Esophagus squamous epithelium (tissue), 4 donors: ENCODE data around the gene GSTM3. TPM values are rescaled to one million over a fixed set of nuclear protein-coding genes. Genes with fewer than 3 reads are reported as not detected.

Experiments used
- total RNA-seq, 4 donors: library from RNA; depleted of rRNA; stranded (reverse); fragments of >200 nt; gene quantifications; one replicate each; pipeline ENCODE4 v1.1.0, GENCODE V29; 2016

Gene GSTM3
- total RNA-seq, 4 donors from 2014 or later: 86.2 to 273 (median 150) TPM

Other genes with a start within 250 kb of the GSTM3 start
- 10 to 100 TPM in 1 of 4 donors, 1 to 10 TPM in 3; 3.1 to 12.7 (median 7.3) TPM for gene CYB561D1, start 246.9 kb downstream of the GSTM3 start, total RNA-seq
- gene AMIGO1, start 231.3 kb downstream of the GSTM3 start, total RNA-seq: 1 to 10 TPM in 2 of 4 donors, under 1 TPM in 2; 0.45 to 2.7 (median 1.8) TPM
- not detected for gene GPR61, start 201.2 kb downstream of the GSTM3 start, total RNA-seq
- 10 to 100 TPM in 3 of 4 donors, 1 to 10 TPM in 1; 8.2 to 15.1 (median 11.6) TPM for gene GNAI3, start 192.4 kb downstream of the GSTM3 start, total RNA-seq
- not detected for gene GNAT2, start 121.4 kb downstream of the GSTM3 start, total RNA-seq
- 10 to 100 TPM; 18.5 to 51.5 (median 24.4) TPM for gene AMPD2, start 121.2 kb downstream of the GSTM3 start, total RNA-seq
- 10 to 100 TPM; 13.5 to 53.5 (median 29.4) TPM for gene GSTM4, start 84.9 kb downstream of the GSTM3 start, total RNA-seq
- gene GSTM2, start 73.0 kb downstream of the GSTM3 start, total RNA-seq: 10 to 100 TPM; 17.8 to 87.9 (median 46.2) TPM
- 100 to 1,000 TPM in 1 of 4 donors, under 1 TPM in 1, not detected in 2; 0.83 to 299 TPM for gene GSTM1, start 53.2 kb downstream of the GSTM3 start, total RNA-seq
- gene GSTM5, start 28.8 kb downstream of the GSTM3 start, total RNA-seq: 1 to 10 TPM in 2 of 4 donors, not detected in 2; 2.2 to 4.6 TPM
- under 1 TPM in 1 of 4 donors, not detected in 3; 0.19 TPM for gene EPS8L3, start 22.9 kb upstream of the GSTM3 start, total RNA-seq
- 10 to 100 TPM in 3 of 4 donors, 1 to 10 TPM in 1; 7.6 to 34.8 (median 15.9) TPM for gene CSF1, start 169.8 kb upstream of the GSTM3 start, total RNA-seq
- 10 to 100 TPM; 49.7 to 60.3 (median 53.0) TPM for gene AHCYL1, start 243.7 kb upstream of the GSTM3 start, total RNA-seq